K562 (cell line): ENCODE measurements around the gene GNPTAB. TPM values are rescaled to one million over a fixed set of nuclear protein-coding genes. Genes with fewer than 3 reads are reported as not detected.
A peak's percentile ranks its signal among the peaks of the same experiment; 100 is the strongest.

Experiments used
- CHD2 ChIP-seq: IDR thresholded peaks from 2 replicates; pipeline ENCODE4 v1.6.1; 2011; ENCODE audit warnings: low read depth, low read length
- ELF4 ChIP-seq: fragments of 450-650 bp; formaldehyde crosslinking; IDR thresholded peaks from 2 replicates; pipeline ENCODE4 v1.4.0; 2022; ENCODE audit warnings: missing genetic modification characterization
- EP300 ChIP-seq: IDR thresholded peaks from 2 replicates; pipeline ENCODE4 v1.6.1; 2012; ENCODE audit warnings: low read length, improper control_type of control experiment
- FOXJ3 ChIP-seq: sonication (generic); formaldehyde crosslinking; IDR thresholded peaks from 2 replicates; pipeline ENCODE4 v1.4.0; 2020; ENCODE audit warnings: mild to moderate bottlenecking, missing genetic modification reagents
- HSF4 ChIP-seq: fragments of 250-450 bp; sonication (Bioruptor Pico); IDR thresholded peaks from 2 replicates; pipeline ENCODE4 v2.1.2; 2022; ENCODE audit warnings: mild to moderate bottlenecking, moderate library complexity, borderline replicate concordance
- ILK ChIP-seq: fragments of 450-650 bp; IDR thresholded peaks from 2 replicates; pipeline ENCODE4 v1.6.1; 2016; ENCODE audit warnings: missing genetic modification characterization, low read depth, mild to moderate bottlenecking, missing compliant biosample characterization, moderate library complexity, borderline replicate concordance
- KAT2B ChIP-seq: IDR thresholded peaks from one replicate; pipeline ENCODE4 v1.6.1; 2012; ENCODE audit warnings: low read depth, mild to moderate bottlenecking, control low read depth, inconsistent platforms, low read length, moderate library complexity
- MECOM ChIP-seq: fragments of 250-450 bp; sonication (Bioruptor Pico); IDR thresholded peaks from 2 replicates; pipeline ENCODE4 v1.8.0; 2022; ENCODE audit warnings: inconsistent platforms
- PHF21A ChIP-seq: fragments of 450-650 bp; IDR thresholded peaks from 2 replicates; pipeline ENCODE4 v1.6.1; 2017; ENCODE audit warnings: low read depth, borderline replicate concordance
- PHTF2 ChIP-seq: fragments of 250-450 bp; sonication (Bioruptor Pico); IDR thresholded peaks from 2 replicates; pipeline ENCODE4 v1.5.0; 2021; ENCODE audit warnings: mild to moderate bottlenecking
- RFX5 ChIP-seq: IDR thresholded peaks from 2 replicates; pipeline ENCODE4 v1.6.1; 2011; ENCODE audit warnings: low read depth, mild to moderate bottlenecking, improper control_type of control experiment, low read length
- RFX7 ChIP-seq: fragments of 250-450 bp; sonication (Bioruptor Pico); IDR thresholded peaks from 2 replicates; pipeline ENCODE4 v1.5.1; 2021; ENCODE audit warnings: mild to moderate bottlenecking
- ZFPM2 ChIP-seq: fragments of 250-450 bp; sonication (Bioruptor Pico); IDR thresholded peaks from 2 replicates; pipeline ENCODE4 v1.5.1; 2022; ENCODE audit warnings: mild to moderate bottlenecking
- ZNF124 ChIP-seq: sonication (generic); formaldehyde crosslinking; IDR thresholded peaks from 2 replicates; pipeline ENCODE4 v1.8.1; 2022; ENCODE audit warnings: missing genetic modification reagents
- ZNF175 ChIP-seq: fragments of 200-800 bp; sonication (Bioruptor generic); IDR thresholded peaks from 2 replicates; pipeline ENCODE4 v1.6.1; 2016; ENCODE audit warnings: low read depth, mild to moderate bottlenecking, missing genetic modification characterization, missing compliant biosample characterization
- ZNF232 ChIP-seq: sonication (generic); formaldehyde crosslinking; IDR thresholded peaks from 2 replicates; pipeline ENCODE4 v1.8.0; 2022; ENCODE audit warnings: mild to moderate bottlenecking, missing genetic modification reagents
- ZNF354B ChIP-seq: fragments of 250-450 bp; sonication (Bioruptor Pico); IDR thresholded peaks from 2 replicates; pipeline ENCODE4 v1.4.0; 2020
- ZNF707 ChIP-seq: fragments of 250-450 bp; sonication (Bioruptor Pico); conservative IDR thresholded peaks from 2 replicates; pipeline ENCODE4 v1.8.0; 2022; ENCODE audit warnings: inconsistent platforms, mild to moderate bottlenecking, moderate library complexity
- ZNF75A ChIP-seq: fragments of 450-650 bp; formaldehyde crosslinking; IDR thresholded peaks from 2 replicates; pipeline ENCODE4 v1.4.0; 2020; ENCODE audit warnings: mild to moderate bottlenecking
- ZZZ3 ChIP-seq: fragments of 450-650 bp; IDR thresholded peaks from 2 replicates; pipeline ENCODE4 v1.6.1; 2016; ENCODE audit warnings: antibody characterized with exemption, mild to moderate bottlenecking, moderate library complexity
- polyA plus RNA-seq, 8 experiments: library from polyadenylated mRNA; depleted of rRNA in 4 of 8; stranded (reverse) in 5 of 8; unstranded in 3 of 8; fragments of >200 nt; fragmentation: Nextera tagmentation in 2 of 8; fragmentation: Illumina TruSeq in 1 of 8; extraction: Ambion mirVana in 2 of 8; extraction: Trizol in 1 of 8; gene quantifications; 2 replicates each; pipeline versions ENCODE4 v1.2.1 to v1.2.3, GENCODE V29; 2011 to 2014; ENCODE audit warnings: inconsistent platforms in 1 of 8, missing spikeins in 1 of 8
- total RNA-seq, 7 experiments: library from RNA; depleted of rRNA in 6 of 7; stranded (reverse); fragments of >200 nt in 6 of 7; fragmentation: Illumina TruSeq in 2 of 7; extraction: Trizol in 2 of 7; gene quantifications; 2 replicates each; pipeline versions ENCODE4 v1.2.1 to v1.2.3, GENCODE V29; 2011 to 2021; ENCODE audit warnings: low replicate concordance in 1 of 7
- TF ChIP-seq, protein P1 (sequence below), 2 experiments: fragments of 450-650 bp in 1 of 2; sonication (generic) in 1 of 2; formaldehyde crosslinking; conservative IDR thresholded peaks; 2 replicates each; pipeline versions ENCODE4 v1.4.0 to v1.8.1; 2020 to 2022; ENCODE audit warnings: mild to moderate bottlenecking in 1 of 2, missing genetic modification reagents in 1 of 2
- TF ChIP-seq, protein P2 (sequence below): fragments of 450-650 bp; conservative IDR thresholded peaks from 2 replicates; pipeline ENCODE4 v1.6.1; 2016; ENCODE audit warnings: missing genetic modification characterization, low read depth, mild to moderate bottlenecking, control low read depth, missing compliant biosample characterization
- TF ChIP-seq, protein P3 (sequence below): IDR thresholded peaks from 2 replicates; pipeline ENCODE4 v1.6.1; 2011; ENCODE audit warnings: borderline replicate concordance, low read depth, mild to moderate bottlenecking, moderate library complexity, low read length; ENCODE audit not compliant: insufficient read depth, poor library complexity, severe bottlenecking
- TF ChIP-seq, protein P4 (sequence below): fragments of 450-650 bp; formaldehyde crosslinking; IDR thresholded peaks from 2 replicates; pipeline ENCODE4 v1.4.0; 2022; ENCODE audit warnings: missing genetic modification characterization

Gene GNPTAB
- total and polyA plus RNA-seq, 9 of the 15 experiments (the other 6 are each of a cell fraction or from before 2014, with no cell fraction given) = 5.9 to 23.2 (median 19.3) TPM

DNA sequence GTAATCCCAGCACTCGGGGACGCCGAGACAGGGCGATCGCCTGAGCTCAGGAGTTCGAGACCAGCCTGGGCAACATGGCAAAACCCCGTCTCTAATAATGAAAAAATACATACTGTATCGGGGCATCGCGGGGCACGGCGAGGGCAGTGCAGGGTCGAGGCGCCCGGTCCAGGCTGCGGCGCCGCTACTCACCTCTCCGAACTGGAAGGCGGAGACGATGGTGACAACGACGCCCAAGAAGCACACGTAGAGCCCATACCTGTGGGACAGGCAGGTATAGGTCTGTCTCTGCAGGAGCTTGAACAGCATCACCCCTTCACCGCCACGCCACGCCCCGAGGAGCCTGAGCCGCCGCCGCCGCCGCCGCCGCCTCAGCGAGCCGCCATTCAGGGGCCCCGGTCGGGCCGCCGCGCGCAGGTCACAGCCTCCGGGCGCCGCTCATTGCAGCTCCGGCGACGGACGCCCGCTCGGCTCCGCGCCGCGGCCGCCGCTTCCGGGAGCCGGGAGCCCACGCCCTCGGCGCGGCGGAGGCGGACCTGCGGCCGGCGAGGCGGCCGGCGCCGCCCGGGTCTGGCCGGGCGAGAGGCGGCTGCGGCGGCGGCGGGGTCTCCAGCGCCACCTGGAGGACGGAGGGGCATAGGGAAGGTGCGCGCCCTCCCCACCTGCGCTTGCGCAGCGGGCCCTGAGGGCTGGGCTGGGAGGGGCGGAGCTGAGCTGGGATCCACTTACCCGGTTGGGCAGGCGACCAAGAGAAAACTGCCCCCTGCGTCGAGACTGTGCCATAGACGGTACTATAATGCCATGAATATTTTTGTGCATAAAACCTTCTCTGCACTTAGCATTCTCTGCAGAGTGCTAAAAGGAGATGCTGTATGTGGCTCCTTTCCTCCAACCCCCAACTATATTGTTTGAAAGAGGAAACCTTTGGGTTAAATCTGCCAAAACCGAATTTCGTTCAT lies at the start of gene GNPTAB (continued):
- TF ChIP-seq CHD2 = no peak
- no peak for TF ChIP-seq RFX7 (CRISPR knock-in tag)
- no peak for TF ChIP-seq ZZZ3
- TF ChIP-seq, protein P1, sequence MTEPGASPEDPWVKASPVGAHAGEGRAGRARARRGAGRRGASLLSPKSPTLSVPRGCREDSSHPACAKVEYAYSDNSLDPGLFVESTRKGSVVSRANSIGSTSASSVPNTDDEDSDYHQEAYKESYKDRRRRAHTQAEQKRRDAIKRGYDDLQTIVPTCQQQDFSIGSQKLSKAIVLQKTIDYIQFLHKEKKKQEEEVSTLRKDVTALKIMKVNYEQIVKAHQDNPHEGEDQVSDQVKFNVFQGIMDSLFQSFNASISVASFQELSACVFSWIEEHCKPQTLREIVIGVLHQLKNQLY (CRISPR knock-in tag; conservative IDR thresholded peaks at IDR 0.05) = no peak
- TF ChIP-seq RFX5 = no peak
- TF ChIP-seq ILK (tag) = no peak
- 0 out of 2 replicates have a peak, but pooled peaks have one; percentile 19 for TF ChIP-seq ZNF175 (CRISPR knock-in tag)
- no peak for TF ChIP-seq FOXJ3 (CRISPR knock-in tag)
- TF ChIP-seq ZNF354B (CRISPR knock-in tag) = no peak
- TF ChIP-seq ZNF707 (CRISPR knock-in tag) = no peak
- no peak for TF ChIP-seq PHF21A
- TF ChIP-seq PHTF2 (CRISPR knock-in tag) = no peak
- TF ChIP-seq, protein P2, sequence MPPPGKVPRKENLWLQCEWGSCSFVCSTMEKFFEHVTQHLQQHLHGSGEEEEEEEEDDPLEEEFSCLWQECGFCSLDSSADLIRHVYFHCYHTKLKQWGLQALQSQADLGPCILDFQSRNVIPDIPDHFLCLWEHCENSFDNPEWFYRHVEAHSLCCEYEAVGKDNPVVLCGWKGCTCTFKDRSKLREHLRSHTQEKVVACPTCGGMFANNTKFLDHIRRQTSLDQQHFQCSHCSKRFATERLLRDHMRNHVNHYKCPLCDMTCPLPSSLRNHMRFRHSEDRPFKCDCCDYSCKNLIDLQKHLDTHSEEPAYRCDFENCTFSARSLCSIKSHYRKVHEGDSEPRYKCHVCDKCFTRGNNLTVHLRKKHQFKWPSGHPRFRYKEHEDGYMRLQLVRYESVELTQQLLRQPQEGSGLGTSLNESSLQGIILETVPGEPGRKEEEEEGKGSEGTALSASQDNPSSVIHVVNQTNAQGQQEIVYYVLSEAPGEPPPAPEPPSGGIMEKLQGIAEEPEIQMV (tag) = no peak
- TF ChIP-seq EP300 = peak; percentile 8; the same call in 1 of the 2 replicates
- no peak for TF ChIP-seq ZNF75A (CRISPR knock-in tag)
- no peak for TF ChIP-seq KAT2B
- no peak for TF ChIP-seq HSF4
- no peak for TF ChIP-seq ZNF124 (CRISPR knock-in tag)
- TF ChIP-seq, protein P3, sequence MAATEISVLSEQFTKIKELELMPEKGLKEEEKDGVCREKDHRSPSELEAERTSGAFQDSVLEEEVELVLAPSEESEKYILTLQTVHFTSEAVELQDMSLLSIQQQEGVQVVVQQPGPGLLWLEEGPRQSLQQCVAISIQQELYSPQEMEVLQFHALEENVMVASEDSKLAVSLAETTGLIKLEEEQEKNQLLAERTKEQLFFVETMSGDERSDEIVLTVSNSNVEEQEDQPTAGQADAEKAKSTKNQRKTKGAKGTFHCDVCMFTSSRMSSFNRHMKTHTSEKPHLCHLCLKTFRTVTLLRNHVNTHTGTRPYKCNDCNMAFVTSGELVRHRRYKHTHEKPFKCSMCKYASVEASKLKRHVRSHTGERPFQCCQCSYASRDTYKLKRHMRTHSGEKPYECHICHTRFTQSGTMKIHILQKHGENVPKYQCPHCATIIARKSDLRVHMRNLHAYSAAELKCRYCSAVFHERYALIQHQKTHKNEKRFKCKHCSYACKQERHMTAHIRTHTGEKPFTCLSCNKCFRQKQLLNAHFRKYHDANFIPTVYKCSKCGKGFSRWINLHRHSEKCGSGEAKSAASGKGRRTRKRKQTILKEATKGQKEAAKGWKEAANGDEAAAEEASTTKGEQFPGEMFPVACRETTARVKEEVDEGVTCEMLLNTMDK = peak; percentile 64
- TF ChIP-seq ELF4 (CRISPR knock-in tag) = no peak
- TF ChIP-seq ZFPM2 (CRISPR knock-in tag) = no peak
- TF ChIP-seq ZNF232 (CRISPR knock-in tag) = no peak
- TF ChIP-seq, protein P4, sequence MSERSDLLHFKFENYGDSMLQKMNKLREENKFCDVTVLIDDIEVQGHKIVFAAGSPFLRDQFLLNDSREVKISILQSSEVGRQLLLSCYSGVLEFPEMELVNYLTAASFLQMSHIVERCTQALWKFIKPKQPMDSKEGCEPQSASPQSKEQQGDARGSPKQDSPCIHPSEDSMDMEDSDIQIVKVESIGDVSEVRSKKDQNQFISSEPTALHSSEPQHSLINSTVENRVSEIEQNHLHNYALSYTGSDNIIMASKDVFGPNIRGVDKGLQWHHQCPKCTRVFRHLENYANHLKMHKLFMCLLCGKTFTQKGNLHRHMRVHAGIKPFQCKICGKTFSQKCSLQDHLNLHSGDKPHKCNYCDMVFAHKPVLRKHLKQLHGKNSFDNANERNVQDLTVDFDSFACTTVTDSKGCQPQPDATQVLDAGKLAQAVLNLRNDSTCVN (CRISPR knock-in tag) = no peak
- TF ChIP-seq MECOM = no peak
